Dermis microvascular lymphatic vessel endothelial cell (primary cell): Measurements from ENCODE around the gene OR13C2. TPM values are rescaled to one million over a fixed set of nuclear protein-coding genes. Genes with fewer than 3 reads are reported as not detected.

Source experiments
- total RNA-seq: library from RNA; depleted of rRNA; stranded (reverse); fragments of >200 nt; gene quantifications from 2 replicates; pipeline ENCODE4 v1.2.1, GENCODE V29; 2014

Gene OR13C2
- total RNA-seq, 1 donor from 2014 or later, result not detected

Other genes starting within 250 kb of the OR13C2 start
- gene OR13F1, start 101.4 kb downstream of the OR13C2 start, total RNA-seq, result not detected in 2 replicates
- gene OR13C4, start 78.4 kb downstream of the OR13C2 start, total RNA-seq, result not detected in 2 replicates
- not detected in 2 replicates for gene OR13C3, start 68.8 kb downstream of the OR13C2 start, total RNA-seq
- gene OR13C8, start 36.5 kb downstream of the OR13C2 start, total RNA-seq, result not detected in 2 replicates
- not detected in 2 replicates for gene OR13C5, start 6.2 kb downstream of the OR13C2 start, total RNA-seq
- gene OR13C9, start 12.6 kb upstream of the OR13C2 start, total RNA-seq, result not detected in 2 replicates
- gene OR13D1, start 88.9 kb upstream of the OR13C2 start, total RNA-seq, result not detected in 2 replicates
- gene NIPSNAP3A, start 142.1 kb upstream of the OR13C2 start, total RNA-seq, result 35.4 and 49.4 TPM in 2 replicates
- 0.25 and 0.39 TPM in 2 replicates for gene NIPSNAP3B, start 158.5 kb upstream of the OR13C2 start, total RNA-seq